Measurements from ENCODE around the gene NLRC3.
A peak's percentile ranks its signal among the peaks of the same experiment; 100 is the strongest.
"Not testable (repeated sequence)": the region's sequence is repeated elsewhere in the genome, so short reads cannot be mapped to it uniquely, and the experiment has no call there.

Gene NLRC3

GRCh38 chr16:3510416-3510815 lies 66.8 kb downstream of the NLRC3 start:
- no peak for DNase-seq

- DNase-seq: peak; percentile 53
Observed at GRCh38 chr16:3509470-3509928, 67.7 kb downstream of the NLRC3 start.

GRCh38 chr16:3508736-3509135 lies 68.5 kb downstream of the NLRC3 start:
- DNase-seq: no peak

DNA sequence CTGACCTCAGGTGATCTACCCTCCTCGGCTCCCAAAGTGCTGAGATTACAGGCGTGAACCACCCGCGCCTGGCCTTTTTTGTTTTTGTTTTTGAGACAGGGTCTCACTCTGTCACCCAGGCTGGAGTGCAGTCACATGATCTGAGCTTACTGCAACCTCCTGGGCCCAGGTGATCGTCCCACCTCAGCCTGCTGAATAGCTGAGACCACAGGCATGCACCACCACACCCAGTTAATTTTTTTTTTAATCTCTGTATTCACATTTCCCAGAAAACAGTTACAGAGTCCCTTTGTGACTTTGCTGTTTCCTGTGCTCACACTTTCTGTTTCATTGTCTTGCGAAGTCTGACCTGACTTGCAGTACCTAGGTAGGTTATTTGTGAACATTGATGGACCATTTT lies 73.7 kb downstream of the NLRC3 start:
- peak; percentile 36 for DNase-seq

DNA sequence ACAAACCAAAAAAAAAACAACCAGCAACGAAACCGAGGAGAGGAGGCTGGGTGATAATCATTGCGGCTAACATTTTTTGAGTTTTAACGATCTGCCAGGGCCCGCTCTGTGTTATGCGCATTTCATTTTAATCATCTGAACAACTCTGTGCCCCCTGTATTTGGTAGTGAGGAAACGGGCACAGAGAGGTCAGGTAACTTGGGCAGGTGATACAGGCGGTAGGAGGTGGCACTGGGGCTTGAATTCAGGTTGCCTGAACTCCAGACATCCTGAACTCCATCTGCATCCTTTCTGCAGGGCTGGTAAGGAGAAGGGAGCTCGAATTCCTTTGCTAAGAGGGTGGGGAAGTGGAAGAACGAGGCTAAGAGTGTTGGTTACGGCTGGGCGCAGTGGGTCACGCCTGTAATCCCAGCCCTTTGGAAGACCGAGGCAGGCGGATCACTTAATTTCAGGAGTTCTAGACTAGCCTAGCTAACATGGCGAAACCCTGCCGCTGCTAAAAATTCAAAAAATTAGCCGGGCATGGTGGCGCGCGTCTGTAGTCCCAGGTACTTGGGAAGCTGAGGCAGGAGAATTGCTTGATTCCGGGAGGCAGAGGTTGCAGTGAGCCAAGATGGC lies 75.3 kb downstream of the NLRC3 start:
- no peak for DNase-seq

GRCh38 chr16:3501412-3501761 lies 75.8 kb downstream of the NLRC3 start:
- not testable (repeated sequence) for DNase-seq

- DNase-seq: no peak
Observed at GRCh38 chr16:3498988-3499387, 78.2 kb downstream of the NLRC3 start.

- no peak for DNase-seq
Observed at GRCh38 chr16:3497771-3498170, 79.4 kb downstream of the NLRC3 start.

DNA sequence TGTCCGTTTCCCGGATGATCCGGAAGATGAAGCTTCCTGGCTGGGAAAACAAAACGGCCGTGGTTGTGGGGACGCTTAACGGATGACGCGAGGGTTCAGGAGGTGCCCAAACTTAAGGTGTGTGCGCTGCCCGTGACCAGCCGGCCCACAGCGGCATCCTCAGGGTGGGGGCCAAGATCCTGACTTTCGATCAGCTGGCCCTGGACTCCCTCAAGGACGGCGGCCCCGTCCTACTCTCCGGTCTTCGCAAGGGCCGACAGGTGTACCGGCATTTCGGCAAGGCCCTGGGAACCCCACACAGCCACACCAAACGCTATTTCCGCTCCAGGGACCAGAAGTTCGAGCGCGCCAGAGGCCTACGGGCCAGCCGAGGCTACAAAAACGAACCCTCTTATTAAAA lies 80.8 kb downstream of the NLRC3 start:
- DNase-seq: no peak

- DNase-seq: no peak
Observed at GRCh38 chr16:3495176-3495575, 82.0 kb downstream of the NLRC3 start, which contains the start of gene C16orf90. C16orf90 (minus strand) TSS chr16:3495489; CDS start chr16:3495421, 68 bp downstream.

DNA sequence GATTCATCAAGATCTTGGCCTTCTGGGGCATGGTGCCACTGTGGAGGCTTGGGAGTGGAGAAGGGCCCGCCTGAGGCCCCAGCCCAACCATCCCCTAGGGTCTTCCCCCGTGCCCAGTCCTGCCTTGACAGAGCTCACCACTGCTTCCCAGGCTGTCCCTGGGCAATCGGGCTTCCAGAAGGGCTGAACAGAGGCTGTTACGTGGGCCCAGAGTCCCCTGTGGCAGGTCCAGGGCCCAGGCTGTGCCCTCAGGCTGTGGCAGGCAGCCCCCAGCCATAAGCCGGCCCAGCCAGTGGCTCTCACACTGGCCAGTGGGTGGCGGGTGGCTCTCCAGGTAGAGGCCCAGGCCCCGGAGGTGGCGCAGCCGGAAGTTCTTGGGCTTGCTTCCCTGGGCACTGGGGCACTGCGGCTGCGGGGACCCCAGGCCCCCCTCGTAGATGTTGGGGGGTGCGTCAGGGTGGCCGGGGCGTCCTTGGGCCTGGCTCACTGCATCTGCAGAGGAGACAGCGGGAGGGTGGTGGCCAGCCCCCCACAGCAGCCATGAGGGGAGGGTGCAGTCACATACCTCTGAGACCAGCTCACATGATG lies 82.7 kb downstream of the NLRC3 start:
- DNase-seq: no peak

DNA sequence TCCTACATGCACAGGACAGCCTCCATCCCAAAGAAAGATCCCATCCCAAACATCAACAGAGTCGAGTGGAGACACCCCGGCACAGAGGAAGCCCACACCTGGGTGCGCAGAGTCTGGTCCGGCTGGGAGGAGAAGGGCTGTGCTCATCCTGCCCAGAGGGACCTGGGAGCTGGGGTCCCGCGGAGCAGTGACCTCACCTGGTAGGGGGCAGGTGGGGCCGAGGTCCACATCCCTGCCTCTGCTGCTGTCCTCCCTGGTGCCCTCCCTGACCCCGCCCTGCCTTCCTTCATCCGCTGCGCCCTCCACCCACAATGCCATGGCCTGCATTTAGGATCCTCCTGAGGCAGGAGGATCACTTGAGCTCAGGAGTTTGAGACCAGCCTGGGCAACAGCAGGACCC lies 84.8 kb downstream of the NLRC3 start:
- DNase-seq: no peak

- DNase-seq: no peak
Observed at GRCh38 chr16:3490911-3491629, 86.1 kb downstream of the NLRC3 start.
